HG03575 (cell line): ENCODE data around the gene CACHD1.

ENCODE experiments used
- ATAC-seq: cut with Tn5 transposase; IDR thresholded peaks from one replicate; pipeline ENCODE4 v1.9.1; 2021; ENCODE audit not compliant: unreplicated experiment, insufficient number of reproducible peaks, low FRiP score; ENCODE audit errors: extremely low read depth

Gene CACHD1

DNA sequence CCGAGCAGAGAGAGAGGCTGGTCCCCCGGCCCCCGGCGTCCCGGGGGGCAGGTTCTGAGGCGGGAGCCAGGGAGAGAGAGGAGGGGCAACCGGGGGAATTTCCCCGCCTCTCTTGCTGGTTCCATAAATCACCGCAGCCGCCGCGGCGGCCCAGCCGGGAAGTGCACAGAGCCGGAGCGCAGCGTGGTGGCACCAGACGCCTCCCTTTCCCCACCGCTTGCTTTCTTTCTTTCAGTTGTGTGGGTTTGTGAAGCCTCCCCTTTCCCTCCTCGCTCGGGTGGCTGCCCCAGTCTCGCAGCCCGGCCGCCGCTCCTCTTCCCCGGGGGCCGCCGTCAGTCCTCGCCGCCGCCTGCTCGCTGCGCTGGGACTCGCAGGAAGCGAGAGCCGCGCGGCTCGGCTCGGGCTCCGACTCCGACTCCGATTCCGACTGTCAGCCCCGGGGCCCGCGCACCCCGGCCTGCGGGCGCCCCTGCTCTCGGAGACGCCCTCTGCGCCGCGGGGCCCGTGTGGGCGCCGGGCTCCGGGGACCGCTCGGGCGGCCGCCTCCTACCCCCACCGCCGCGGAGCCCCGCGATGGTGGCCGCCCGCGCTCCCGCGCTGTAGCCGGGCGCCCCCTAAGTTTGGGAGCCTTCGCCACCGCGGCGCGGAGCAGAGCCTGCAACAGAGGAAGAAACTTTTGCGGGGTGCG lies at the start of gene CACHD1:
Gene CACHD1, plus strand, starts transcription at position 153 of the 688 bp plus-strand sequence. CDS start 616 bp downstream, outside the sequence.
- no peak for ATAC-seq

DNA sequence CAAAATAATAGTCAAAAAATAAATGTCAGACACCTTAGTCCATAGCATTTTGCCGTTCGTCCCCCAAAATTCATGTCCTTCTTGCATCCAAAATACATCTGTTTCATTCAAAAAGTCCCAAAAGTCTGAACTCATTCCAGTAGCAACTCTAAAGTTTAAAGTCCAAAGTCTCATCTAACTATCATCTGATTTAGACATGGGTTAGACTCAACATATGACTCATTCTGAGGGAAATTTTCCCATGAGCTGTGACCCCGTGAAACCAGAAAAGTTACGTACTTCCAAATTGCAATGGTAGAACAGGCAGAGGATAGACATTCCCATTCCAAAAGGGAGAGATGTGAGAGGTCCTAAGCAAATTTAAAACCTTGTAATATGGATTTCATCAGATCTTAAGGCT lies 48.6 kb upstream of the CACHD1 start:
- ATAC-seq, result no peak

DNA sequence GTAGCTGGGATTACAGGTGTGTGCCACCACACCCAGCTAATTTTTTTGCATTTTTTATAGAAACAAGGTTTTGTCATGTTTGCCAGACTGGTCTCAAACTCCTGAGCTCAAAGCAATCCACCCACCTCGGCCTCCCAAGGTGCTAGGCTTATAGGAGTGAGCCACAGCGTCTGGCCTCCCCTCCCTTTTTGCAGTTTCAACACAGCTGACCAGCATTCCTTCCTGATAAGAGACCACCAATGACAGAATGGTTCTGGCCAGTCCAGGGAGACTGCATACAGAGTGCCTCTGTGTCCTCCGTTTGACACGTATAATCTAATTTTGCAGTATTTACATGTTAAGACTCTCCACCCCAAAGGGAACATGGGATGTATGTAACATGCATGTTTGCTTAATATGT lies 46.4 kb upstream of the CACHD1 start:
- no peak for ATAC-seq

DNA sequence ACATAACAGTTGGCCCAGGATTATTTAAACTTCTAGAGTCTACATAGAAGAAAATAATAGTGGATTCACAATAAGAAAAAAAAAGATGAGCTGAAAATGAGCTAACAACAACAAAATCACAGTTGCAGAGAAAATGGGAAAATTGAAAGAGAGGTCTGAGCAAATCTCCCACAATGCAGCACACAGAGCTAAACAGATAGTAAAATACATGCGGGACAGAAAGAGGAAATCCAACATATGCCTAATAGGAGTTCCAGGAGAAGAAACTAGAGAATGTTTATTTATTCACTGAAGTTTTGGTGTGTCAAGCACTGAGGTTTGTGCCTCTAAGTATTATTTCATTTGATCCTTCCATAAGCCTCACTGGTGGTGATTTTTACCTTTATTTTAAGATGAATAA lies 45.5 kb upstream of the CACHD1 start:
- ATAC-seq, result no peak

DNA sequence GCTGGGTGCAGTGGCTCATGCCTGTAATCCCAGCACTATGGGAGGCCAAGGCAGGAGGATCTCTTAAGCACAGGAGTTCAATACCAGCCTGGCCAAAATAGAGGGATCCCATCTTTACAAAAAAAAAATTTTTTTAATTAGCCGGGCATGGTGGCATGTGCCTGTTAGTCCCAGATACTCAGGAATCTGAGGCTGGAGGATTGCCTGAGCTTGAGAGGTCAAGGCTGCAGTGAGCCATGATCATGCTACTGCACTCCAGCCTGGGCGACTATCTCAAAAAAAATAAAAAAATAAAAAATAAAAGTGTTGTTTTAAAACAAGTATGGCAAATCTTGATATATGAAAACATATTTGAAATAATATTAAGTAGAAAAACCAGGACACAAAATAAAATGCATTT lies 44.4 kb upstream of the CACHD1 start:
- ATAC-seq, result no peak

DNA sequence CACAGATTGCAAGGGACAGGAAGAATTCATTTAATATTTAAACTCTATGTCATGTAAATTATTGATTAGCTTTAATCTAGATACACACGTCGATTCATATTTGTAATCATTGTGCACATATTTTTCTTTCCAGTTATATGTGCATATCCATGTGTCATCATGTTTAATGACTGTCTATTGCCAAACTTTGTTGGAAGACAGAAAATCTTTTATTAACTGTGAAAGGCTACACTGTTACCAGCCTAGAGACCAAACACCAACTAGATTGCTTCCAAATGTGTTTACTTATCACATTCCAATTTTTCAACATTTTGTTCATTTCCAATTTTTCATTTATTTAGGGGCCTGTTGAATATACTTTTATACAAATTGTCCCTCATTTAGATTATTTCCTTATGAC lies 43.2 kb upstream of the CACHD1 start:
- no peak for ATAC-seq

DNA sequence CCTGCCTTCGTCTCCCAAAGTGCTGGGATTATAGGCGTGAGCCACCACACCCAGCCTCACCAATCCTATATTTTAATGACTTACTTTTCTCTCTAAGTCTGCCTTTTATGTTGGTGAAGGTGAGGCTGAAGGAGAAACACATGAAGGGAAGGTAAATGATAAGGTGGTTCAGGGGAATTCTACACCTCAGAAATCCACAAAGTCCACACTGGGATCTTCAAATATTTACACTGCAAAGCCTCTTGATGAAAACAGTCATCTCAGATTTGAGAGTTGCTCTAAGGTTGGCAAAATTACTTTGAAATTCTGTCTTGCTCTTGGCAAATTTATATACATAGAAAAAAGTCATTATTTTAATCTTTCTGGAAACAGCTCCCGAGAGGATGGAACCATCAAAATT lies 42.0 kb upstream of the CACHD1 start:
- ATAC-seq, result no peak

DNA sequence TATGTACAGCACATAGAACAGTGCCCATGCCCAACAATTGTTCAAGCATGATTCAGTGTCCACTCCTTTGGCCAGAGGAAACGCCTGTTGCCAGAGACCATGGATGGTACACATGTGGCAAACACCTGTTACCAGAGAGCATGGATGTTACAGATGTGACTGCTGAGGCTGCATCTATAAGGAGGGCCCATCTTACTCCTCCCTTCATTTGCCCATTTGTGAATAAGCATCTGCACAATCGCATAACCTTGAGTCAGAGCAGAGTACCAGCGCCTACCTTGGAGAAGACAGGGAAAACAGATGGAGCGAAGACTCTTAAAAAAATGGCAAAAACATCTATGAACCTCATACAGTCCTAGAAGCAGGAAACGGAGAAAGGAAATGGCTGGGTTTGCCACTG lies 36.6 kb upstream of the CACHD1 start:
- no peak for ATAC-seq

DNA sequence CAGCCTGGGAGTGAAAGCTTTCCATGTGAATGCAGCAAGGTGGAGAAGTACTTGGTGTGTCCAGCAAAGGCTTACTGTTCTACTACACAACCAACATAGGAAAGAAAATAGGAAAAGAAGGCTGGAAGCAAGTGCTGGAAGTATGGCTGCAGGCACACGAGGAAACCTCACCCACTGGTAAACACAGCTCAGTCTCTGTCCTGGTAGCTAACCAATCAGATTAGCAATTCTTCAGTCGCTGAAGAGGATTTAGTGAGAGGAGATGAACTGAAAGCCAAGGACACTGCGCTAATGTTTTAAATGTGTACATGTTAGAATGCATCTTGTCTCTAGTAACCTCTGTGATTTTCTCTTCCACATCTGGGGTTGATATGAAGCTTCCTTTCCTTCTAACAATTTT lies 36.2 kb upstream of the CACHD1 start:
- ATAC-seq, result no peak

DNA sequence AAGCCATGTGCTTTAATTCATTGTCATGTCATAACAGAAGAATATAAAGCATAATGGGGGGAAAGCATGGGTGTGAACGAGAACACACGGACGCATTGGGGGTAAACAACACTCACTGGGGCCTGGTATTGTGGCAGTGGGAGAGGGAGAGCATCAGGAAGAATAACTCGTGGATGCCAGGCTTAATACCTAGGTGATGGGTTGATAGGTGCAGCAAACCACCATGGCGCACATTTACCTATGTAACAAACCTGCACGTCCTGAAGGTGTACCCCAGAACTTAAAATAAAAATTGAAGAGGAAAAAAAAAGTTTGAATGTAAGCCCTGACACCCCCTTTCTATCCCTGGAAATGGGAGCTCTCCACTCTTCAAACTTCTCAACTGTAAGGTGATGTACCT lies 34.9 kb upstream of the CACHD1 start:
- no peak for ATAC-seq

DNA sequence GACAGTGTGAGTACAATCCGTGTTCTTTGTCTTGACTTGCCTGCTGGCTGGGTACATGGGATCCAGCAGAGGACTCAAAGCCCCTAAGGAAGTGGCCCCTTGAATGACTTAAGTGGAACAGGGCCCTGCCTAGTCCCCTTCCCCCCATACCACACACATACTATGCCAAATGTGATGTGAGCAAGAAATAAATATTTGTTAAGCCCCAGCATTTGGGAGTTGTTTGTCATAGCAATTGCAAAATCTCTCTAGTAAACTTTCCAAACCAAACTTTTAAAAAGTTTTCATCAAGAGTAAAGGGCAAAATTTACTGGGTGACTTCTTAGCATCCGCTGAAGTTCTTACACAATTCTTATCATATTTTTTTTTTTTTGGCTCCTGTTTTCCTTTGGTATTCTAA lies 32.5 kb upstream of the CACHD1 start:
- ATAC-seq, result no peak

DNA sequence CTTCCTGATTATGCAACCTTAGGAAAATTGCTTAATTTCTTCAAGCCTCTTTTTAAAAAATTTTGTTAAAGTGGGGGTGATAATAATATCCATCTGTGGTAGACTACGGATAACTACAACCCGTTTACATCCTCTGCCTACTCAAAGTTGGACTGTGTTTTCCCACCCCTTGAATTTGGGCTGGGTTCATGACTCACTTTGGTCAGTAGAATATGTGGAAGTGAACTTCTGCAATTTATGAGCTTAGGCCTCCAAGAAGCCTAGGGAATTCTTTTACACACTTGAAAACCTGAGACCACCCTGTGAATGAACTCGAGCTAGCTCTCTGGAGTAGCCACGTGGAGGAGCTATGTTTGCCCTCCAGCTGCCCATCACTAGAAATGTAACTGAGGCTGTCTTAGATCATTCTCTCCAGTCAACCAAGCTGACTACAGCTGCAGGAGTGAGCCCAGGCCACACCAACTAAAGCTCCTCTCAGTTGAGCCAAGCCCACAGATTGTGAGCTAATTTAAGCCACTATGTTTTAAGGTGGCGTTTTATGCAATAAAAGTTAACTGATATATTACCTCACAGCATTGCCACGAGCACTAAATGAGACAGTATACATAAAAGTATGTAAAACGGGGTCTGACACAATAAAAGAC lies 29.6 kb upstream of the CACHD1 start:
- ATAC-seq, result no peak

DNA sequence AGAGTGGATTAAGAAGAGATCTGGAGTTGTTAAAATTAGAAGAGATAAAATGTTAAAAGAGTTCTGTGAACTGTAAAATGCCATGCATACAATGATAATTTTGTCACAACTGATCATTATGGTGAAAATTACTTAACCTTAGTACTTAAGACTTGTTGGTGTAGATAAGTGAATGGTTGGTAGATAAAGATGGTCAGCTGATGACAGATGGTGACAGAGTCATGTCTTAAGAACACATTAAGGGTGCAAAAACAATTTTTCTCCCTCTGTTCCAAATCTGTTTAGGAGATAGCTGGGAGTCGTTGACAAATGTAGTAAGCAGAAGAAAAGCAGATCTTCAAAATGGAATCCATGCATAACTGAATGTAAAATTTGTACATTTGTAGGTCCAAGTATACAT lies 18.5 kb upstream of the CACHD1 start:
- ATAC-seq, result no peak

DNA sequence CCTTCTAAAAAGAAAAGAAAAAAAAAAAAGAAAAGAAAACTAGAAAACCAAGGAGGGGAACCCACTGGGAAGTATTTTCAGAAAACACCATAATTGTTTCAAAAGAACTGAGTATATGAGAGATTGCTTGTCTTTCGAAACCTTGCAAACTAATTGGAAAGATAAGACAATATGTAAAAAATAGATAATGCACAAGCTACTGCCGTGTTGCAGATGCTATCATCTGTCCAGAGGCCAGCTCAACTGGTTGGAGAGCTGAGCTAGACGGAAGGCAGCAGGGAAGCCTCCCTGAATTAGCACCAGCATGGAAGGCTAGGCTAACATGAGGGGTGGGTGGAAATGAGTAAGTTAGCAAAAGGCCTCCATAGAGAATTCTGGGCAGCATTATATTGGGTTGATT lies 16.2 kb upstream of the CACHD1 start:
- ATAC-seq, result no peak

DNA sequence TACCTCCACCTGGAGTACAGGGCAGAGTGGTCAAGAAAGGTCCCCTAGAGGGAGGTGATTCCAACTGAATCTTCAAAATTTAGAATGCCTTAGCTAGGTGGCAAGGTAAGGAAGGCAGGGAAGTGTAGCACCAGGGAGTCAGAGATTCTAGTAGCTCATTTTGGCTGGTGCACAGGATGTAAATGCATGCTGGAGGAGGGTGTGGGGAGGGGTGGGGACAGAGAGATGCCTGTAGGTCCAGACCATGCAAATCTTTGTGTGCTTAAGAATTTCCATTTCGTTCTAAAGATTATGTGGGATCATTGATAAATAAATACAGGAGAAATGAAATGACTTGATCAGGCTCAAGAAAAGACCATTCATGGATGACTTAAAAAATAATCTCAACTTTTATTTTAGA lies 11.0 kb upstream of the CACHD1 start:
- ATAC-seq, result no peak

DNA sequence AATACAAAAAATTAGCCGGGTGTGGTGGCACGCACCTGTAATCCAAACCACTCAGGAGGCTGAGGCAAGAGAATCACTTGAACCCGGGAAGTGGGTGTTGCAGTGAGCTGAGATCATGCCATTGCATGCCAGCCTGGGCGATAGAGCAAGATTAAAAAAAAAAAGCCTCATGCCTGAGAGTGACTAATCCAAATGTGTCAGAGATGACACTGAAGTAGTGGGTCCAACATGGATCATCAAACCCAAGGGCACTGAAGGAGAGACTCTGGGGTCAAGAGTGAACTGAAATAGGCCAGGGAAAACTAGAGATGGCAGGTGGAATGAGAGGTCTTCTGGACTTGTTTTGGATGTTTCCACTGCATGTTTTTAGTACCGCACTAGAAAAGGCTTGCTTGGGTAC lies 10.2 kb upstream of the CACHD1 start:
- no peak for ATAC-seq

DNA sequence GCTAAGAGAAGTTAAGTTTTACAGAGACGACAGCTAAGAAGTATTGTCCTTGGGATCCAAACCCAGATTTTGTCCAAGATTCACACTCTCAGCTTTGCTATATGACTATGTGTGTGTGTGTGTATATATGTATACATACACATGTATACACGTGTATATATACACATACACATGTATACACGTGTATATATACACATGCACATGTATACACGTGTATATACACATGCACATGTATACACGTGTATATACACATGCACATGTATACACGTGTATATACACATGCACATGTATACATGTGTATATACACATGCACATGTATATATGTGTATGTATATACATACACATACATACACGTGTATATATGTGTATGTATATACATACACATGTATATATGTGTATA lies 3.9 kb upstream of the CACHD1 start:
- no peak for ATAC-seq

DNA sequence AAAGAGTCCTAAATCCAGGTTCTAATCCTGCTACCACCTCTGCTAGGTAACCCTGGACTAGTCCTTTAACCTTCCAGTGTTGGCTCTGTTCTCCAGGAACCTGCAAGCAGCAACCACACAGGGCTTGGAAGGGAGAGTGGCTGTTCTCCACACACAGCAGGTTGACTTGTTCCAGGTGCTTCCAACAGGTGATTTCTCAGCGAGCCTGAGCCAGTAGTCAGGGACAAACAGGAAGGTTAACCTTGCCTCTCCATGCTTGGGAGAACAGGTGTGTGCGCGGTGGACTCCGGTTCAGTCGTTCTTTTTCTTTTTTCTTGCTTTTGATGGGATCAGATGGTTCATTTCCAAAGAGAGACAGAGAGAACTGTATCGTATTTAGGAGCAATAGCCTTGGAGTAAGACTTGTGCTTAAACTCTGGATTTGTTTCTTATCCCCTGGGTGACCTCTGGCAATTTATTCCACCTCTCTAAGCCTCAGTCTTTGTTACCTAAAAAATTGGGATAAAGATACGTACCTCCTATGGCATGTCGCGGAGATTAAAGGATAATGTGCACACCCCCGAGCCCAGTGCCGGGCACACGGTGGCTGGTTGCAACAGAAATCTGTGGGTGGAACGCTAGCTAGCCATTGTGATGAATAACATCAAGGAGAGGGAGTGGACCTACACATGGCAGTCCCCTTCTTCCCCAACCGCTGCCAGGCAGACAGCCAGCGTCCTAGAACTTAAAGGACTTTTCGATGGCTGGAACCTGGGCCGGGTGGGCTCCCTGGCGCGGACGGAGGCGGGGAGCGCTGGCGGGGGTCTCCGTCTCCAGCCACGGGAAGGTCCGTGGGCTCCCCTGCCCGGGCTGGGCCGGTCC lies 583 bp upstream of the CACHD1 start:
- ATAC-seq, result no peak

DNA sequence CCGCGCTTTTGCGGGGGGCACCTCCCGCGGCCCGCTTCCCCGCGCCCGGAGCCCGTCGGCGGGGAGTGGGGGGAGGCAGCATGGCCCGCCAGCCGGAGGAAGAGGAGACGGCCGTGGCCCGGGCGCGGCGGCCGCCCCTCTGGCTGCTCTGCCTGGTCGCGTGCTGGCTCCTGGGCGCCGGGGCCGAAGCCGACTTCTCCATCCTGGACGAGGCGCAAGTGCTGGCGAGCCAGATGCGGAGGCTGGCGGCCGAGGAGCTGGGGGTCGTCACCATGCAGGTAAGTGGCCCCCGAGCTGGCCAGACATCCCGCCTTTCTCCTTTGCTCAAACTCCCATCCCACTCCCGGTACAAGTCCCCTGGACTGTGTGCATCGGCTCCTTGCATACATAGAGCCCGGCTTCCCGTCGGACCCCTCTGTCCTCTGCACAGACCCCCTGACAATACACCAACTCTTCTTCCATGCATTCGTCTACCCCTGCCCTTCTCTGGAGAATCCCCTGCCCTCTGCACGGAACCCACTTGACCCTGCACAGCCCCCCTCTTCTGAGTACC lies 812 bp downstream of the CACHD1 start:
- no peak for ATAC-seq
